BLaER1 (cell line): ENCODE results near the gene MYO9A.

Experiments used
- H3K27ac ChIP-seq: shearing (Covaris generic); formaldehyde crosslinking; 2 replicates; pipeline ENCODE4 v1.8.1; 2022
- H3K27me3 ChIP-seq: shearing (Covaris generic); formaldehyde crosslinking; 2 replicates; pipeline ENCODE4 v1.8.1; 2022
- H3K36me3 ChIP-seq: shearing (Covaris generic); formaldehyde crosslinking; 2 replicates; pipeline ENCODE4 v1.8.1; 2022
- H3K4me1 ChIP-seq: shearing (Covaris generic); formaldehyde crosslinking; 2 replicates; pipeline ENCODE4 v1.8.1; 2022
- H3K4me2 ChIP-seq: shearing (Covaris generic); formaldehyde crosslinking; 2 replicates; pipeline ENCODE4 v1.8.1; 2022
- H3K4me3 ChIP-seq: shearing (Covaris generic); formaldehyde crosslinking; 2 replicates; pipeline ENCODE4 v1.8.1; 2022
- H3K9ac ChIP-seq: shearing (Covaris generic); formaldehyde crosslinking; 2 replicates; pipeline ENCODE4 v1.8.1; 2022
- H3K9me3 ChIP-seq: shearing (Covaris generic); formaldehyde crosslinking; 2 replicates; pipeline ENCODE4 v1.8.1; 2022
- H4K20me1 ChIP-seq: shearing (Covaris generic); formaldehyde crosslinking; 2 replicates; pipeline ENCODE4 v1.8.1; 2022
- Cebpa-rat ChIP-seq: shearing (Covaris generic); IDR thresholded peaks from 2 replicates; pipeline ENCODE4 v1.8.1; 2022

The MYO9A gene

GRCh38 chr15:71937650-71938311, 180.2 kb downstream of the MYO9A start:
- Histone ChIP-seq H3K36me3 (peaks cover 15% of the 10 kb centered on the region), H3K4me2 (no peak overlapping the region), H3K4me1 (no peaks in the 10 kb centered on the region), H3K27ac (no peak overlapping the region), H3K9me3 (no peaks in the 10 kb centered on the region), H3K27me3 (no peaks in the 10 kb centered on the region), H3K4me3 (no peak overlapping the region), H4K20me1 (no peaks in the 10 kb centered on the region), H3K9ac (no peak overlapping the region)
- no peak for TF ChIP-seq Cebpa-rat

GRCh38 chr15:71934446-71934845, 183.5 kb downstream of the MYO9A start:
- H3K4me3 ChIP-seq, result no peak overlapping the region
- no peaks in the 10 kb centered on the region for H4K20me1 ChIP-seq
- H3K36me3 ChIP-seq, result peaks cover 49% of the 10 kb centered on the region
- H3K9ac ChIP-seq, result no peak overlapping the region
- H3K27me3 ChIP-seq, result no peaks in the 10 kb centered on the region
- no peak overlapping the region for H3K4me2 ChIP-seq
- TF ChIP-seq Cebpa-rat, result no peak
- H3K4me1 ChIP-seq, result no peaks in the 10 kb centered on the region
- peaks cover 23% of the 10 kb centered on the region for H3K9me3 ChIP-seq
- no peak overlapping the region for H3K27ac ChIP-seq

GRCh38 chr15:71932689-71933088, 185.3 kb downstream of the MYO9A start:
- peaks cover 50% of the 10 kb centered on the region for H3K36me3 ChIP-seq

GRCh38 chr15:71931261-71931660, 186.7 kb downstream of the MYO9A start:
- Histone ChIP-seq H3K4me3 (no peak overlapping the region), H3K27me3 (no peaks in the 10 kb centered on the region), H3K9me3 (peaks cover 23% of the 10 kb centered on the region), H3K4me1 (no peaks in the 10 kb centered on the region), H3K27ac (no peak overlapping the region), H3K9ac (no peak overlapping the region), H3K36me3 (peaks cover 53% of the 10 kb centered on the region), H4K20me1 (no peaks in the 10 kb centered on the region), H3K4me2 (no peak overlapping the region)
- no peak for TF ChIP-seq Cebpa-rat

More at GRCh38 chr15:71932689-71933088, 185.3 kb downstream of the MYO9A start:
- Histone ChIP-seq H3K27ac (no peak overlapping the region), H4K20me1 (no peaks in the 10 kb centered on the region), H3K4me1 (no peaks in the 10 kb centered on the region), H3K9me3 (peaks cover 23% of the 10 kb centered on the region), H3K4me2 (no peak overlapping the region), H3K27me3 (no peaks in the 10 kb centered on the region), H3K4me3 (no peak overlapping the region), H3K9ac (no peak overlapping the region)
- no peak for TF ChIP-seq Cebpa-rat

- no peak overlapping the region for H3K27ac ChIP-seq
Observed at GRCh38 chr15:71925145-71925544, 192.8 kb downstream of the MYO9A start.

GRCh38 chr15:71921191-71921590, 196.8 kb downstream of the MYO9A start:
- no peaks in the 10 kb centered on the region for H3K9me3 ChIP-seq
- no peak overlapping the region for H3K9ac ChIP-seq
- peaks cover 3% of the 10 kb centered on the region; the same call in 1 of the 2 replicates for H3K36me3 ChIP-seq
- no peaks in the 10 kb centered on the region for H3K27me3 ChIP-seq
- H4K20me1 ChIP-seq, result no peaks in the 10 kb centered on the region
- H3K27ac ChIP-seq, result no peak overlapping the region
- no peak overlapping the region for H3K4me3 ChIP-seq
- no peak for TF ChIP-seq Cebpa-rat
- no peaks in the 10 kb centered on the region for H3K4me1 ChIP-seq
- no peak overlapping the region for H3K4me2 ChIP-seq

More at GRCh38 chr15:71925145-71925544, 192.8 kb downstream of the MYO9A start:
- Histone ChIP-seq H3K4me2 (no peak overlapping the region), H3K4me3 (no peak overlapping the region), H3K27me3 (no peaks in the 10 kb centered on the region), H3K4me1 (no peaks in the 10 kb centered on the region), H3K9me3 (no peaks in the 10 kb centered on the region), H4K20me1 (no peaks in the 10 kb centered on the region), H3K9ac (no peak overlapping the region), H3K36me3 (peaks cover 16% of the 10 kb centered on the region)
- TF ChIP-seq Cebpa-rat, result no peak

- no peaks in the 10 kb centered on the region for H3K9me3 ChIP-seq
- no peaks in the 10 kb centered on the region for H4K20me1 ChIP-seq
- no peaks in the 10 kb centered on the region for H3K36me3 ChIP-seq
- H3K4me2 ChIP-seq, result no peak overlapping the region
- no peak overlapping the region for H3K27ac ChIP-seq
- no peaks in the 10 kb centered on the region for H3K27me3 ChIP-seq
- TF ChIP-seq Cebpa-rat, result no peak
- H3K4me1 ChIP-seq, result no peaks in the 10 kb centered on the region
- no peak overlapping the region for H3K9ac ChIP-seq
- H3K4me3 ChIP-seq, result no peak overlapping the region
Observed at GRCh38 chr15:71920573-71920972, 197.4 kb downstream of the MYO9A start.

GRCh38 chr15:71916834-71917233, 201.1 kb downstream of the MYO9A start:
- Histone ChIP-seq H3K9ac (no peak overlapping the region), H3K27me3 (no peaks in the 10 kb centered on the region), H3K4me3 (no peak overlapping the region), H3K36me3 (peaks cover 6% of the 10 kb centered on the region), H4K20me1 (no peaks in the 10 kb centered on the region), H3K4me1 (no peaks in the 10 kb centered on the region), H3K27ac (no peak overlapping the region), H3K9me3 (peaks cover 8% of the 10 kb centered on the region), H3K4me2 (no peak overlapping the region)
- TF ChIP-seq Cebpa-rat, result no peak

- Histone ChIP-seq H3K36me3 (peaks cover 8% of the 10 kb centered on the region), H3K9ac (no peak overlapping the region), H4K20me1 (no peaks in the 10 kb centered on the region), H3K4me1 (no peaks in the 10 kb centered on the region), H3K4me2 (no peak overlapping the region), H3K27ac (no peak overlapping the region), H3K9me3 (peaks cover 8% of the 10 kb centered on the region), H3K4me3 (no peak overlapping the region), H3K27me3 (no peaks in the 10 kb centered on the region)
- TF ChIP-seq Cebpa-rat, result no peak
Observed at GRCh38 chr15:71914092-71914491, 203.9 kb downstream of the MYO9A start.

GRCh38 chr15:71899674-71900073, 218.3 kb downstream of the MYO9A start:
- Histone ChIP-seq H3K27ac (no peak overlapping the region), H3K9ac (no peak overlapping the region), H3K4me2 (no peak overlapping the region), H4K20me1 (no peaks in the 10 kb centered on the region), H3K9me3 (no peaks in the 10 kb centered on the region), H3K4me1 (no peaks in the 10 kb centered on the region), H3K4me3 (no peak overlapping the region), H3K36me3 (peaks cover 47% of the 10 kb centered on the region), H3K27me3 (no peaks in the 10 kb centered on the region)
- no peak for TF ChIP-seq Cebpa-rat

GRCh38 chr15:71893691-71894090, 224.3 kb downstream of the MYO9A start:
- peaks cover 27% of the 10 kb centered on the region for H3K36me3 ChIP-seq
- H3K27me3 ChIP-seq, result no peaks in the 10 kb centered on the region
- H3K9me3 ChIP-seq, result no peaks in the 10 kb centered on the region
- H4K20me1 ChIP-seq, result no peaks in the 10 kb centered on the region
- H3K4me2 ChIP-seq, result no peak overlapping the region
- no peak overlapping the region for H3K4me3 ChIP-seq
- no peaks in the 10 kb centered on the region for H3K4me1 ChIP-seq
- no peak for TF ChIP-seq Cebpa-rat
- no peak overlapping the region for H3K9ac ChIP-seq
- H3K27ac ChIP-seq, result no peak overlapping the region
